Ascending aorta (tissue), 2 donors: ENCODE data around the gene RDH14. TPM values are rescaled to one million over a fixed set of nuclear protein-coding genes. Genes with fewer than 3 reads are reported as not detected.

Experiments
- DNase-seq, 2 donors: peaks; one replicate each; pipeline ENCODE4 v3.0.0-alpha.2; 2019; ENCODE audit warnings: low spot score in 2 of 2
- H3K27ac ChIP-seq, 2 donors: fragments of 200-600 bp; sonication (generic); one replicate each; pipeline ENCODE4 v1.5.1; 2016 to 2017; ENCODE audit warnings: mild to moderate bottlenecking in 1 of 2
- H3K27me3 ChIP-seq: fragments of 200-600 bp; sonication (generic); one replicate; pipeline ENCODE4 v1.5.1; 2017
- H3K36me3 ChIP-seq, 2 donors: fragments of 200-600 bp; sonication (generic); one replicate each; pipeline ENCODE4 v1.5.1; 2016
- H3K4me1 ChIP-seq, 2 donors: fragments of 200-600 bp; sonication (generic); one replicate each; pipeline ENCODE4 v1.5.1; 2016 to 2017; ENCODE audit warnings: mild to moderate bottlenecking in 1 of 2
- H3K4me3 ChIP-seq, 2 donors: fragments of 200-600 bp; sonication (generic); one replicate each; pipeline ENCODE4 v1.5.1; 2016 to 2017; ENCODE audit warnings: mild to moderate bottlenecking in 1 of 2
- H3K9me3 ChIP-seq, 2 donors: fragments of 200-600 bp; sonication (generic); one replicate each; pipeline ENCODE4 v1.5.1; 2016
- CTCF ChIP-seq, 3 experiments: fragments of 200-600 bp in 2 of 3; fragments of 450-650 bp in 1 of 3; sonication (generic) in 2 of 3; IDR thresholded peaks; one replicate each; pipeline ENCODE4 v1.5.1; 2016 to 2019; ENCODE audit warnings: antibody characterized with exemption in 3 of 3, mild to moderate bottlenecking in 1 of 3, moderate library complexity in 1 of 3
- intact Hi-C: fragments of 100-400 bp; cut with DNase I; formaldehyde crosslinking; loops from one replicate; pipeline ENCODE4 v1.15.1; 2023
- total RNA-seq: library from RNA; depleted of rRNA; stranded (reverse); fragments of >200 nt; gene quantifications from one replicate; pipeline ENCODE4 v1.1.0, GENCODE V29; 2016

Gene RDH14
- total RNA-seq, 1 donor from 2014 or later, result 51.2 TPM

GRCh38 chr2:18585526-18585925, 25.1 kb upstream of the RDH14 start:
- DNase-seq, result no peak
- no peaks in the 10 kb centered on the region for H3K27me3 ChIP-seq
- H3K27ac ChIP-seq, result no peak overlapping the region
- intact Hi-C loops, result no loop called here
- no peak for TF ChIP-seq CTCF (IDR thresholded peaks at IDR 0.05)
- no peaks in the 10 kb centered on the region for H3K4me1 ChIP-seq
- no peaks in the 10 kb centered on the region for H3K36me3 ChIP-seq
- H3K9me3 ChIP-seq, result no peaks in the 10 kb centered on the region
- no peak overlapping the region for H3K4me3 ChIP-seq

- intact Hi-C loops, result no loop called here
Measured at GRCh38 chr2:18584608-18584954, 24.1 kb upstream of the RDH14 start.

GRCh38 chr2:18583905-18584607, 23.6 kb upstream of the RDH14 start:
- no peak for TF ChIP-seq CTCF (IDR thresholded peaks at IDR 0.05)
- intact Hi-C loops, result no loop called here
- no peaks in the 10 kb centered on the region for H3K4me1 ChIP-seq
- H3K27ac ChIP-seq, result no peak overlapping the region
- H3K36me3 ChIP-seq, result no peaks in the 10 kb centered on the region
- DNase-seq, result no peak
- H3K4me3 ChIP-seq, result no peak overlapping the region
- peaks cover 0 to 7% of the 10 kb centered on the region in 2 donors for H3K9me3 ChIP-seq
- H3K27me3 ChIP-seq, result no peaks in the 10 kb centered on the region

More at GRCh38 chr2:18584608-18584954, 24.1 kb upstream of the RDH14 start:
- Histone ChIP-seq H3K4me1 (no peaks in the 10 kb centered on the region), H3K27me3 (no peaks in the 10 kb centered on the region), H3K9me3 (peaks cover 0 to 2% of the 10 kb centered on the region in 2 donors), H3K36me3 (no peaks in the 10 kb centered on the region), H3K27ac (no peak overlapping the region), H3K4me3 (no peak overlapping the region)
- DNase-seq, result no peak
- no peak for TF ChIP-seq CTCF (IDR thresholded peaks at IDR 0.05)

- peaks cover 0 to 8% of the 10 kb centered on the region in 2 donors for H3K9me3 ChIP-seq
- no peaks in the 10 kb centered on the region for H3K36me3 ChIP-seq
- no peaks in the 10 kb centered on the region for H3K27me3 ChIP-seq
- H3K27ac ChIP-seq, result no peak overlapping the region
- no peaks in the 10 kb centered on the region for H3K4me1 ChIP-seq
- TF ChIP-seq CTCF (IDR thresholded peaks at IDR 0.05), result no peak
- intact Hi-C loops, result no loop called here
- DNase-seq, result no peak
- H3K4me3 ChIP-seq, result no peak overlapping the region
Measured at GRCh38 chr2:18580606-18581005, 20.2 kb upstream of the RDH14 start.

- no peak overlapping the region for H3K27ac ChIP-seq
- TF ChIP-seq CTCF (IDR thresholded peaks at IDR 0.05), result no peak
- H3K36me3 ChIP-seq, result no peaks in the 10 kb centered on the region
- peaks cover 0 to 8% of the 10 kb centered on the region in 2 donors for H3K9me3 ChIP-seq
- H3K27me3 ChIP-seq, result no peaks in the 10 kb centered on the region
- intact Hi-C loops, result no loop called here
- no peak overlapping the region for H3K4me3 ChIP-seq
- no peaks in the 10 kb centered on the region for H3K4me1 ChIP-seq
- DNase-seq, result no peak
Measured at GRCh38 chr2:18578033-18578432, 17.6 kb upstream of the RDH14 start.
